SK-N-SH treated with all-trans-retinoic acid at 6 μM for 48 hours (cell line): ENCODE results near the gene NSMF.

Experiments
- ATAC-seq: fragments of 200-7000 bp; cut with Tn5 transposase; 3 replicates; pipeline ENCODE4 v1.9.1; 2020; ENCODE audit warnings: mild to moderate bottlenecking, moderate library complexity
- BACH2 ChIP-seq: fragments of 250-450 bp; sonication (Bioruptor Pico); IDR thresholded peaks from 2 replicates; pipeline ENCODE4 v1.9.0; 2021; ENCODE audit warnings: mild to moderate bottlenecking, borderline replicate concordance
- CREB5 ChIP-seq: fragments of 250-450 bp; sonication (Bioruptor Pico); IDR thresholded peaks from 2 replicates; pipeline ENCODE4 v1.5.1; 2020; ENCODE audit warnings: low read depth, mild to moderate bottlenecking, moderate library complexity
- CSDC2 ChIP-seq: fragments of 250-450 bp; sonication (Bioruptor Pico); IDR thresholded peaks from 2 replicates; pipeline ENCODE4 v1.5.0; 2020; ENCODE audit warnings: mild to moderate bottlenecking, moderate library complexity
- CSRNP3 ChIP-seq: fragments of 250-450 bp; sonication (Bioruptor Pico); IDR thresholded peaks from 2 replicates; pipeline ENCODE4 v1.5.1; 2021; ENCODE audit warnings: mild to moderate bottlenecking, moderate library complexity
- ISL1 ChIP-seq: fragments of 250-450 bp; sonication (Bioruptor Pico); IDR thresholded peaks from 2 replicates; pipeline ENCODE4 v2.1.2; 2022; ENCODE audit warnings: mild to moderate bottlenecking, moderate library complexity
- OSR1 ChIP-seq: fragments of 250-450 bp; sonication (Bioruptor Pico); IDR thresholded peaks from 2 replicates; pipeline ENCODE4 v1.8.0; 2022; ENCODE audit warnings: moderate library complexity, mild to moderate bottlenecking, inconsistent platforms
- PATZ1 ChIP-seq: fragments of 250-450 bp; sonication (Bioruptor Pico); IDR thresholded peaks from 2 replicates; pipeline ENCODE4 v1.8.0; 2020; ENCODE audit warnings: mild to moderate bottlenecking, moderate library complexity, borderline replicate concordance
- POU6F1 ChIP-seq: fragments of 250-450 bp; sonication (Bioruptor Pico); IDR thresholded peaks from 2 replicates; pipeline ENCODE4 v1.8.0; 2021; ENCODE audit warnings: low read depth, mild to moderate bottlenecking, moderate library complexity, borderline replicate concordance
- PPARA ChIP-seq: fragments of 250-450 bp; sonication (Bioruptor Pico); IDR thresholded peaks from 2 replicates; pipeline ENCODE4 v1.5.0; 2020; ENCODE audit warnings: mild to moderate bottlenecking, borderline replicate concordance
- RARB ChIP-seq: fragments of 250-450 bp; sonication (Bioruptor Pico); IDR thresholded peaks from 2 replicates; pipeline ENCODE4 v1.8.0; 2021; ENCODE audit warnings: mild to moderate bottlenecking, moderate library complexity
- SNAI2 ChIP-seq: fragments of 250-450 bp; sonication (Bioruptor Pico); IDR thresholded peaks from 2 replicates; pipeline ENCODE4 v1.5.0; 2020; ENCODE audit warnings: mild to moderate bottlenecking, moderate library complexity
- TSHZ2 ChIP-seq: fragments of 250-450 bp; sonication (Bioruptor Pico); IDR thresholded peaks from 2 replicates; pipeline ENCODE4 v1.5.0; 2020; ENCODE audit warnings: mild to moderate bottlenecking, moderate library complexity
- ZC3H10 ChIP-seq: fragments of 250-450 bp; sonication (Bioruptor Pico); IDR thresholded peaks from 2 replicates; pipeline ENCODE4 v1.5.1; 2021; ENCODE audit warnings: mild to moderate bottlenecking, moderate library complexity
- ZFP30 ChIP-seq: fragments of 450-650 bp; formaldehyde crosslinking; IDR thresholded peaks from 2 replicates; pipeline ENCODE4 v1.5.0; 2022; ENCODE audit warnings: mild to moderate bottlenecking, moderate library complexity
- ZNF565 ChIP-seq: fragments of 450-650 bp; formaldehyde crosslinking; conservative IDR thresholded peaks from 2 replicates; pipeline ENCODE4 v1.5.0; 2020; ENCODE audit warnings: low read depth, mild to moderate bottlenecking, moderate library complexity
- ZNF70 ChIP-seq: fragments of 450-650 bp; formaldehyde crosslinking; IDR thresholded peaks from 2 replicates; pipeline ENCODE4 v1.5.0; 2020; ENCODE audit warnings: mild to moderate bottlenecking, moderate library complexity
- ZNF8 ChIP-seq: fragments of 450-650 bp; formaldehyde crosslinking; IDR thresholded peaks from 2 replicates; pipeline ENCODE4 v1.5.0; 2020; ENCODE audit warnings: mild to moderate bottlenecking, moderate library complexity

NSMF gene

GRCh38 chr9:137480686-137481683 lies 21.9 kb upstream of the NSMF start:
- no peak for ATAC-seq
- TF ChIP-seq ZNF70 (CRISPR knock-in tag): no peak
- no peak for TF ChIP-seq TSHZ2 (CRISPR knock-in tag)
- TF ChIP-seq POU6F1 (CRISPR knock-in tag): no peak
- no peak for TF ChIP-seq OSR1 (CRISPR knock-in tag)
- no peak for TF ChIP-seq CREB5
- no peak for TF ChIP-seq ISL1
- no peak for TF ChIP-seq PPARA (CRISPR knock-in tag)
- TF ChIP-seq BACH2: no peak
- no peak for TF ChIP-seq PATZ1 (CRISPR knock-in tag)
- TF ChIP-seq ZNF8 (CRISPR knock-in tag): no peak
- TF ChIP-seq ZFP30 (CRISPR knock-in tag): no peak
- no peak for TF ChIP-seq SNAI2 (CRISPR knock-in tag)

GRCh38 chr9:137479892-137480685 lies 21.0 kb upstream of the NSMF start:
- TF ChIP-seq CSRNP3 (CRISPR knock-in tag) (no peak), RARB (CRISPR knock-in tag) (no peak), ZC3H10 (CRISPR knock-in tag) (no peak), CREB5 (no peak), CSDC2 (CRISPR knock-in tag) (no peak), ZNF565 (CRISPR knock-in tag) (no peak), OSR1 (CRISPR knock-in tag) (no peak), ZNF70 (CRISPR knock-in tag) (no peak), PATZ1 (CRISPR knock-in tag) (no peak), PPARA (CRISPR knock-in tag) (no peak), TSHZ2 (CRISPR knock-in tag) (no peak), BACH2 (no peak), SNAI2 (CRISPR knock-in tag) (no peak)
- ATAC-seq: no peak; the same call in 2 of the 3 replicates
